Nucleus accumbens (tissue), 56 donors: Measurements from ENCODE around the gene FGF5.

Source experiments
- DNase-seq, 56 donors: peaks; one replicate each; lab custom pipeline; 2025; lab: John Stamatoyannopoulos, UW

FGF5 gene

DNA sequence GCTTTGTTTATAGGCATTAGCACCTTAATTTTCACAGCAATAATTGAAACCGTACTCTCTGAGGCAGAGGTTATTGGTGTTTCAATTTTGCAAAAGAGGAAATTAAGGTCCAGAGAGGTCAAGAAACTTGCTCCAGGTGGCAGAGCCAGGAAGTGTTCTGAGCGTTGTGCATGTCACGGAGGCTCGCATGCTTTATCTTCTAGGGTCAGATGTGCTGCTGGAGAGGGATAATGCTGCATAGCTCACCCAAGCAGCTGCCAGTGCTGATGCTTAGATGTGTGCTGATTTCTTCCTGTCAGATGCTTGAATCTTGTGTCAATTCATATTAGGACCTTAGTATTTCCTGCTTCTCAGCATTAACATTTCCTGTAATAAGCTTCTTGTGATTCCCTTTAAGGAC is 13.0 kb upstream of the FGF5 start:
- no peak for DNase-seq

DNA sequence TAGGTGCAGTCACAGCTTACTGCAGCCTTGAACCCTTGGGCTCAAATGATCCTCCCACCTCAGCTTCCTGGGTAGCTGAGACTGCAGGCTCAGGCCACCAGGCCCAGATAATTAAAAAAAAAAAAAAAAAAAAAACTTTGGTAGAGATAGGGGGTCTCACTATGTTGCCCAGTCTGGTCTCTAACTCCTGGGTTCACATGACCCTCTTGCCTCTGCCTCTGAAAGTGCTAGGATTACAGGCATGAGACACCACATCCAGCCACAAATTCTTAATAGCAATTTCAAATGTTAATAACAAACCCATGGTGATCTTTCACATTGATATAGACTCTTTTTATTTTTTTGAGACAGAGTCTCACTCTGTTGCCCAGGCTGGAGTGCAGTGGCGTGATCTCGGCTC is 12.3 kb upstream of the FGF5 start:
- no peak for DNase-seq

DNA sequence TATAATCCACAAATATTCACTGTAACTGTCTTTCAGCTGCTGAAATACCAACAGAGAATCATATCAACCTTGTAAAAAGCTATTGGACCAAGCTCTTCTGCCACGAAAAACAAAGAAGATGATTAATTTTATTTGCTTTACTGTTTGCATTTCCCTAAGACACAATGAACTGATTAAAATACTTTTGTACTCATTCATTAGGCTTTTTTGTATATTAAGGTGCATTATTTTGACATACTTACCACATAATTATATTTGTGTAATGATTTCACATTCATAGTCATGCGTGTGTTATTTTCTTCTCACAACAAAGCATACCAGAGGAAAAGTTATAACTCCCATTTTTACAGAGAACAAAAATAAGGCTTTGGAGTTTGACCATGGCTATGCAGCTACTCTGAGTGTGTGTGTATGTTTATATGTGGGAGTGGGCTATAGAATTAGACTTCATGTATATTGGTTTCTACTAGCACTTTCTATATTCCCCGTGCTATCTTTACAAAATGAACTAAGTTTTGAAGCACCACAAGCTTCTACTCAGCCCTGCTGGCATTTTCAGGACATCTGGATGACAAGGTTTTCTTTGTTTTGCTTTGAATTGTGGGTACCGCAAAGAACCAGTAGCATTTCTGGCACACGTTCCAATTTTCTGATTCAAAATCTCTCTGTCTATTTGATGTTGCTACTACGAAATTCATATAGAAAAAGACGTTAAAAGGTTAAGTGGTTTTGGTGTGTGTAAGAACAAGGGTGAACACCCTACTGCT is 11.0 kb upstream of the FGF5 start:
- DNase-seq: no peak

DNA sequence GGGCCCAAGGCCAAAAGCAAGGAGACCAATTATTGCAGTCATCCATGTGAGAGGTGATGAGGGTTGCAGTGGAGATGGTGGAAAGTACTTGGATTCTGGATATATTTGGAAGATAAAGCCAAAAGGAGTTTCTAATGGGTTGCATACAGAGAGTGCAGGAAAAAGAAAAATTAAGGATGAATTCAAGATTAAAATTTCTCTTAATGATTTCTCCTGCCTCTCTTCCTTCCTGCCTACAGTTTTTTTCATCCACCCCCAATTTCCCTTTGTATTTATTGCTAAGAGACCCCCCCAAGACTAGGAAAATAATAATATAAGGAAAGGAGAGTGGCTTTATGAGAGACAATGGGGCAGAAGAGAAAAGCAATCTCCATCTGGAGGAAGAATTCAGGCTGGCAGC is 8.6 kb upstream of the FGF5 start:
- no peak for DNase-seq

DNA sequence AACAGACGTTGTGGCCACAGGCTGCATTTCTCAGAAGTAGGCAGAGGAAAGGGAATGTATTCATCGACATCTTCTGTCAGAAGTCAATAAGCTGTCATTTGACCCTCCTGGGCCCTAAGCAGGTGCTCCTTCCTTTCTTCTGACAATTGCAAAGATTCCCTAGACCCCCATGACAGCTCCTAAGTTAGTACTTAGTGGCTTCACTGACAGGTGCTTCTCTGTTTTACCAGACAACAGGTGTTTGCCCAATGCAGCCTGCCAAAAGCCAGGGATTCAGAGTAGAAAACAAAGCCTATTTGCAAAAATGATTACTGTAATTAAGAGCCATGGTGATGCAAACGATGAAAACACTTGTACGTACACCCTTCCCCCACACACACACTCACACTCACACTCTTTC is 7.5 kb upstream of the FGF5 start:
- no peak for DNase-seq

DNA sequence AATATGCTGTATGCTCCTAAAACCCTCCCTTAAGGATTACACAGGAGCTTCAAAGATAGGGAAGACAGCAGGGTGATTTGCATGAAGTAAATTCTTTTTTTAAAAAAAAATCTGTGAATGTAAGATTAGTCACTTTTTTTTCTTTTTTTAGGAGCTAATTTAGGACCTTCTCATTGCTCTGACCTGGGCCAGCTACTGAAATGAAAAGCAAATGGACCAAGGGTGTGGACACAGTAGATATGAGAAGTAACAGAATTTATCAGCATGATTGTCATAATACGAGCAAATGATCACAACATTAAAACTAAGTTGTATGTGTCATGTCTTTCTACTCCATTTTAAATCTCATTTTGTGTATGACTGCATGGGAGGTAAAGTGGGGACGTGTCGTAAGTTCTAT is 6.6 kb upstream of the FGF5 start:
- no peak for DNase-seq

DNA sequence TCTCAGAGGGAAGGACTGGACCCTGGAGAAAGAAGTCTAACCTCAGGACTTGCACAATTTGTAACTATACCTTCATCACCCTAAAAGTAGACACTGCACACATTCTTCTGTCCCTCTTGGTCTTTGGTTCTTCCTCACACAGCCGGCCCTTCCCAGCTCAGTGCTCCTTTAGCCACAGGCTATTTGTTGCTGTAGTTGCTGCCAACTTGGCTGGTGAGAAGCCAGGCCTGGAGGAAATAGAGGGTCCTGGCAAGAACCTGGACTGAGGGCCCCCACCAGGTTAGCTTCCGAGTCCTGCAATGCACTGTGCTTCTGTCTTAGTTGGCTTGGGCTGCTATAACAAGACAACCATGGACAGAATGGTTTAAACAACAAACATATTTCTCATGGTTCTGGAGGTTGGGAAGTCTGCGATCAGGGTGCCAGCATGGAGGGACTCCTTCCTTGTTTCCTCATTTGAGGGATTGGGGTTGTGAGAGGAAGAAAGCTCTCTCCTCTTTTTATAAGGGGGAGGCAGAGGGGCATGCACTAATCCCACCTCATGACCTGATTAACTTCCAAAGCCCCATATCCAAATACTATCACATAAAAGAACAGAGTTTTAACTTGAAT is 4.4 kb upstream of the FGF5 start:
- no peak for DNase-seq

GRCh38 chr4:80263541-80264351 is 2.7 kb upstream of the FGF5 start:
- DNase-seq: no peak

- no peak for DNase-seq
These were observed 2.2 kb upstream of the FGF5 start for GRCh38 chr4:80264352-80264647.

- DNase-seq: no peak
These were observed 1.6 kb upstream of the FGF5 start for GRCh38 chr4:80264825-80265224.

GRCh38 chr4:80265571-80266252 is 752 bp upstream of the FGF5 start:
- DNase-seq: peak in 1 of 56 donors; percentile 3

GRCh38 chr4:80266902-80267380 is 477 bp downstream of the FGF5 start:
- no peak for DNase-seq

GRCh38 chr4:80268081-80268823 is 1.8 kb downstream of the FGF5 start:
- no peak for DNase-seq

GRCh38 chr4:80268936-80269335 is 2.5 kb downstream of the FGF5 start:
- DNase-seq: no peak

- DNase-seq: no peak
These were observed 3.9 kb downstream of the FGF5 start for GRCh38 chr4:80270321-80270720.

DNA sequence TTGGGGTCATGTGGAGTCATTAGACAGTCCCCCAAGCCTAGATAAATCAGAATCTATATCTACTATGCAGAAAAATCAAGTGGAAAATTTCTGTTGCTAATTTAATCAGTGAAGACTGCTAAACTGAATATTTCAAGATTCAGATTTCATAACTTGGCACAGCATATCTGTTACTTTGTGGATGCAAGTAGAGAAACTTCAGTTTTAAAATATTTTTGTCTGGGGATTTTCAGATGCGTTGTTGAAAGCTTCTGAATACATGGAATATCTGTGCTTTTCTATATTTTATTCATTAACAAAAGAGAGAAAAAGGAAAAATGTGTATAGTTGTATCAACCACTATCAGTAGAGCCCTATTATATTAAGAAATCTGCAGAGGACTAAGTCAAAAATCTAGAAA is 4.4 kb downstream of the FGF5 start:
- no peak for DNase-seq

DNA sequence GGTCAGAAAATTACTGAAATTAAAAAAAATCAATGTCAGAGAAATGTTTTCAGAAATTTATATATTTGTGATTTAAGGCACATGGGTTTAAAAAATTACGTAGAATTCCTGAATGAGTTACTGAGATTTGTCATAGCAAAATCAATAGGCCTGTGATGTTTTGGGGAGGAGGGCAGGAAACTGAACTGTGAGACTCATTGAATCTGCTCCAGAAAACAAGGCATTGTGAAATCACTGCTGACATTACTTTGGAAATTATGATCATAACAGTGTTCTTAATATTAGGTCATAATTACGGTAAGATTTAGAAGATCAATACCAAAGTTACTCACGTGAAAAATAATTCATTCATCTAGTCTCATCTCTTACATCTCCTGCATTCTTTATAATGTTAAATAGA is 5.3 kb downstream of the FGF5 start:
- no peak for DNase-seq

GRCh38 chr4:80276931-80277330 is 10.5 kb downstream of the FGF5 start:
- DNase-seq: no peak

- no peak for DNase-seq
These were observed 13.3 kb downstream of the FGF5 start for GRCh38 chr4:80279751-80280150.

GRCh38 chr4:80286451-80286850 is 20.0 kb downstream of the FGF5 start:
- no peak for DNase-seq
